ENCODE measurements around the gene CARD19.

CARD19 gene

GRCh38 chr9:93089024-93089423 lies 7.0 kb upstream of the CARD19 start:
- ATAC-seq (ENCODE audit: low read depth) = no peak
- H3K36me3 Mint-ChIP-seq = peaks cover 16% of the 10 kb centered on the region
- no peak overlapping the region for H3K4me3 Mint-ChIP-seq
- peak overlapping the region; percentile 76 for H3K27ac Mint-ChIP-seq
- H3K4me1 Mint-ChIP-seq = peaks cover 36% of the 10 kb centered on the region
- no peaks in the 10 kb centered on the region for H3K27me3 Mint-ChIP-seq
- DNase-seq (ENCODE audit: low spot score in 2 of 2) = no peak
- H3K9me3 Mint-ChIP-seq = no peaks in the 10 kb centered on the region

GRCh38 chr9:93089481-93089991 lies 6.5 kb upstream of the CARD19 start:
- H3K4me3 Mint-ChIP-seq = no peak overlapping the region
- H3K27me3 Mint-ChIP-seq = no peaks in the 10 kb centered on the region
- no peaks in the 10 kb centered on the region for H3K9me3 Mint-ChIP-seq
- peak overlapping the region; percentile 76 for H3K27ac Mint-ChIP-seq
- H3K4me1 Mint-ChIP-seq = peaks cover 41% of the 10 kb centered on the region
- no peak for DNase-seq (ENCODE audit: low spot score in 2 of 2)
- no peak for ATAC-seq (ENCODE audit: low read depth)
- H3K36me3 Mint-ChIP-seq = peaks cover 16% of the 10 kb centered on the region

- DNase-seq (ENCODE audit: low spot score in 2 of 2) = no peak
- H3K9me3 Mint-ChIP-seq = no peaks in the 10 kb centered on the region
Measured at GRCh38 chr9:93090091-93090655, 5.8 kb upstream of the CARD19 start.

DNA sequence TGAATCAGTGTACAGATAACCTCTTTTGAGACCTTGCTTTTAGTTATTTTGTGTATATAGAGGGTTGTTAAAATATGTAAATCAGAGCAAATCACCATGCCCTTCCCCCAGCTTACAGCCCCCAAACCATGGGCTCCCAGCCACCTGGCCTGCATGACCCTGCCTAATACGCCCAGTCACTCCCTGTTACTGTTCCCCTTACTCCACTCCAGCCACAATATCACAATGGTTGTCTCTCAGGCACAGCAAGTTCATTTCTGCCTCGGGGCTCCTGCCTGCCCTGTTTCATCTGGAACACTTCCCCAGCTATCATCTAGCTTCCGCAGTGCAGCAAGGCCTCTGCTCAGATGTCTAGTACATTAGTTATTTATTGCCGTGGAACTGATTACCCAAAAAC lies 5.0 kb upstream of the CARD19 start:
- H3K27me3 Mint-ChIP-seq = no peaks in the 10 kb centered on the region
- peaks cover 11% of the 10 kb centered on the region for H3K36me3 Mint-ChIP-seq
- H3K9me3 Mint-ChIP-seq = no peaks in the 10 kb centered on the region
- H3K4me3 Mint-ChIP-seq = no peak overlapping the region
- H3K27ac Mint-ChIP-seq = peak overlapping the region; percentile 60
- H3K4me1 Mint-ChIP-seq = peaks cover 45% of the 10 kb centered on the region
- ATAC-seq (ENCODE audit: low read depth) (no peak), DNase-seq (ENCODE audit: low spot score in 2 of 2) (no peak)

More at GRCh38 chr9:93090091-93090655, 5.8 kb upstream of the CARD19 start:
- Mint-ChIP-seq H3K27ac (peak overlapping the region; percentile 17), H3K4me3 (no peak overlapping the region), H3K36me3 (peaks cover 16% of the 10 kb centered on the region), H3K4me1 (peaks cover 45% of the 10 kb centered on the region), H3K27me3 (no peaks in the 10 kb centered on the region)
- ATAC-seq (ENCODE audit: low read depth) = no peak

DNA sequence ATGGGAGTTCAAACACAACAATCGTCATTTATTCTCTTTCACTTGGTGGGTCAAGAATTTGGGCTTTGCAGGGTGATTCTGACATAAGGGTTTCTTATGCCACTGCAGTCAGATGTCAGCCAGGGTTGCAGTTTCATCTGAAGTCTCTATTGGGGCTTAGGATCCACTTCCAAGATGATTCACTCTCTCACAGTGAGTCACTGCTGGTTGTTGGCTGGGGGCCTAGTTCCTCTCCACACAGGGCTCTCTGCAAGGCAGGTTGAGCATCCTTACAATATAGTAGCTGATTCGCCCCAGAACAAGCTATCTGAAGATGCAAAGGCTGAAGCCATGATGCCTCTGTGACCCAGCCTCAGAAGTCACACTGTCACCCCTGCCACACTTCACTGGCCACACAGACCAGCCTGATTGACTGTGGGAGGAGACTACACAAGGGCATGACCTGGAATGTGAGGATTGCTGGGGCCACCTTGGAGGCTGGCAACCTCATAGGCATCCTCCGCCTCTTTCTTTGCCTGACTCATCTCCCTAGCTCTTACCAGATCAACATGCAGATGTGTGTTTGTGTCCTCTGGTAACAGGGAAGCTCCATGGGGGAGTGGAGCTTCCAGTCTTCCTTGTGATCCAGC lies 4.5 kb upstream of the CARD19 start:
- H3K4me1 Mint-ChIP-seq = peaks cover 45% of the 10 kb centered on the region
- H3K9me3 Mint-ChIP-seq = no peaks in the 10 kb centered on the region
- peaks cover 9% of the 10 kb centered on the region for H3K36me3 Mint-ChIP-seq
- ATAC-seq (ENCODE audit: low read depth) (no peak), DNase-seq (ENCODE audit: low spot score in 2 of 2) (no peak)
- no peaks in the 10 kb centered on the region for H3K27me3 Mint-ChIP-seq
- no peak overlapping the region for H3K4me3 Mint-ChIP-seq
- peak overlapping the region; percentile 98 for H3K27ac Mint-ChIP-seq

DNA sequence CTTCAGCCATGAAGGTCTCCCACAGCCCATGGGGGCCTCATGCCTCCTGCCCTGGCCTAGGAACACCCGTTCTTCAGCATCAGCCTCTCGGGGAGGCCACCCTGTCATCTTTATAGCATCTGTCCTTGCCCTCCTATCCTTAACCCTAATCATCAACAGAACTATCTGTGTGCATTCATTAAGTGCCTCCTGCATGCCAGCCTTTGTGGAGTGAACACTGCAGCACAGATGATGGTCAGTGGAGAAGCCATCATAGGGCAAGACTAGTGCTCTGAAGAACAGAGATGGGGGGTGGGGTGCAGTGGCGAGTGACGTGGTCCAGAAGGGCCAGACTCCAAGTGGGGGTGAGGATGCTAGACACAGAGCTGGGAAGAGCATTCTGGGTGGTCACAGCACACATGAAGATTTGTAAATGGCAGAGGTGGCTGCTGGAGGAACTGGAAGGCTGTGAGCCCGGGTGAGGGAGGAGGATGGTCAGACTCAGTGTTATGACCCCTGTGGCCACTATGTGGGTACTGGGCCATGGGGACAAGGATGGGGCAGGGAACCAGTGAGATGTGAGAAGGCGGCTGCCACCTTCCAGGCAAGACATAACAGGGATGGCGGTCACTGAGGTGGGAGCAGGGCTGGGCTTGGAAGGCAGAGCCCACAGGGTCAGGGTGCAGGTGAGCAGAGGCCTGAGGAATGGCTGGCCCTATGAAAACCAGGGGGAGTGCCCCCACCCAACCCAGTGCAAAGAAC lies 3.6 kb upstream of the CARD19 start:
- ATAC-seq (ENCODE audit: low read depth) = no peak
- peaks cover 52% of the 10 kb centered on the region for H3K4me1 Mint-ChIP-seq
- H3K36me3 Mint-ChIP-seq = peaks cover 6% of the 10 kb centered on the region
- no peaks in the 10 kb centered on the region for H3K27me3 Mint-ChIP-seq
- H3K4me3 Mint-ChIP-seq = peak overlapping the region; percentile 45
- no peaks in the 10 kb centered on the region for H3K9me3 Mint-ChIP-seq
- no peak for DNase-seq (ENCODE audit: low spot score in 2 of 2)
- H3K27ac Mint-ChIP-seq = peak overlapping the region; percentile 98

DNA sequence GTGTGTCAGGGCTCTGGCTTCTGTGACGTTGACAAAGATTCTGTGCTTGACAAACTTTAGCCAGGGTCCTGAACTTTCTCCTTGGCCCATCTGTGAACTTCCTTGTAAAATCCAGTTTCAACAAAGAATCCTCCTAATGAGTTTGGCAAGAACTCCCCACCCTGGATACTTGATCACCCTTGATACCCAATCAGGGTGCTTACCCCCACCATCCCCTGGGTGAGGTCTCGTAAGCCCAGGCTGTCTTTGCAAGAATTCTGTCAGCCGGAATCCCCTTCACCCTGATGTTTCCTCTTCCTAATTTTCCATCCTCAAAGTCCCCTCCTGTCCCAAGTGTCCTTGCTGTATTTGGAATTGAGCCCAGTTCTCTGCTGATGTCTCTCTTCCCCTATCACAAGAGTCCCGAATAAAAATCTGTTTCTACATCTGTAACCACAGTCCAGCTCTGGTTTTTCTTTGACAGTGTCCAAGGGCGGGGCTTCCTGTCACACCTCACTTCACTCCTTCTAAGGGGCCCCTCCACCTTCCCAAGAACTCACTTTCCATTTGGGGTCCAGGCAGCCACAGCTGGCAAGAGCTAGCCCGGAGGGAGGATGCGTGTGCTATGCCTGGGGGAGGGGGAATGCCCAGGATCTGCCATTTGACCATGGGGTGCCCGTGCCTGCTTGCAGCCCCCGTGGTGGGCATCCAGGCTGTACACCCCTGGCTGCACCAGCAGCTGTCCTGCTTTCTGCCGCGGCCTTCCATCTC lies 2.7 kb upstream of the CARD19 start:
- no peak for ATAC-seq (ENCODE audit: low read depth)
- Mint-ChIP-seq H3K27me3 (no peaks in the 10 kb centered on the region), H3K9me3 (no peaks in the 10 kb centered on the region), H3K36me3 (peaks cover 5% of the 10 kb centered on the region), H3K4me3 (peak overlapping the region; percentile 60), H3K4me1 (peaks cover 58% of the 10 kb centered on the region), H3K27ac (peak overlapping the region; percentile 98)
- DNase-seq (ENCODE audit: low spot score in 2 of 2) = no peak

GRCh38 chr9:93093877-93094657 lies 1.9 kb upstream of the CARD19 start:
- peaks cover 5% of the 10 kb centered on the region for H3K36me3 Mint-ChIP-seq
- peak overlapping the region; percentile 93 for H3K4me3 Mint-ChIP-seq
- DNase-seq (ENCODE audit: low spot score in 2 of 2) (peak in 1 of 2 donors; percentile 32), ATAC-seq (ENCODE audit: low read depth) (no peak)
- no peaks in the 10 kb centered on the region for H3K9me3 Mint-ChIP-seq
- peaks cover 57% of the 10 kb centered on the region for H3K4me1 Mint-ChIP-seq
- H3K27ac Mint-ChIP-seq = peak overlapping the region; percentile 98
- H3K27me3 Mint-ChIP-seq = no peaks in the 10 kb centered on the region

DNA sequence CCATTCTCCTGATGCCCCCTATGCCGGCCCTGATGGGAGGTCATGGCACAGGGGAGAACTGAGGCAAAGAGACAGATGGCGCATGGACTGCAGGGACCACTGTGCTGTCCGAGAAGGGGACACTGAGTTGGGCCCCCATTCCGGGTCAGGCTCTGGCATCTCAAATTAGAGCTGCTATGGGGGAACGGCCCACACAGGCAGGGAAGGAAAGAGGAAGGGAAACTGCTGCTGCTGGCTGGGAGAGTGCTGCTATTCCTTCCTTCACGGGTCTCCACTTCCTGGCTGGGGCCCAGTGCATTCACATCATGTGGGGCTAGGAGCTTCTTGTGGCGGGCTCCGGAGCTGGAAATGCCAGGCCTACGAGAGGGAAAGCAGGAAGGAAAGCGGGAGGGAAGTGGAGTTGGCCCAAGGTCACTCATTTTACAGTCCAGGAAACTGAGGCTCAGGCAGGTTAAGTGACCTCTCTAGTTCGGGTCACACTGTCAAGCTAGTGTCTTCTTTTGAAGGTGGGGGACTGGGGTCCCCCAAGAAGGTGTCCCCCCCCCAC lies 1.3 kb upstream of the CARD19 start:
- peak; percentile 31 for ATAC-seq (ENCODE audit: low read depth)

DNA sequence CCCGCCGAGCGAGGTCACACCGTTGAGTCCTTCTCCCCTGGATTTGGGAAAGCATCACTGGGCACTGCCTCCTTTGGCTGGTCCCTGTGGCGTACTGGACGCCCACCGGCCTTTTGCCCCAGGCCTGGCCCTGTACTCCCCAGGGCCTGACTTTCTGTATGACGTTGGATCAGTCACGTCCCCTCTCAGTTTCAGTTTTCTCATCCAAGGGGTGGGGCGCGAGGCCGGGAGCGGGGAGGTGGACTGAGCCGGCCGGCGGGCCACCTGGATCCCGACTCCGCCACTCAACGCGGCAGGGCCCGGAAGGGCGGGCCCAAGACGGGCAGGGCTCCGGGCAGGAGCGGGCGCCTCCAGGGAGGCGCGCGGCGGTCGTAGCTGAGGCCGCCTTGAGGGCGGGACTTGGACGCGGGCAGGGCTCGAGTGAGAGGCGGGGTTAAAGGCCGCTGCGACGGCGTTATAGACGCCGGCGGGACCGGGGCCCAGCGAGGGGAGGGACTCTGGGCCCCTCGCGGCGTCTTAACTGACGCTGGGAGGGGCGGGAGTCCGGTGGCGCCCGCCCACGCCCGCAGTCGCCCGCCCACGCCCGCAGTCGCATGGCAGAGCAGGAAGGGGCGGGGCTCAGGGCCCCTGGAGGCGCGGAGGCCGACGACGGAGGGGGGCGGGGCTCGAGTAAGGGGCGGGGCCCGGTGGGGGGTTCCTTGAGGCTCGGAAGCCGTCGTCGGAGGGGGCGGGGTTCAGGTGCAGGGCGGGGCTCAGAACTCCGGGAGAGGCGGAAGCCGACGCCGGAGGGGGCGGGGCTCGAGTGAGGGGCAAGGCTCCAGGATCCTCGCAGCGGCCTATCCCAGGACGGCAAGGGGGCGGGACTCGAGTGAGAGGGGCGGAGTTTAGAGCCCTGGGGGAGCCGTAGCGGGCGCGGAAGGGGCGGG lies 549 bp upstream of the CARD19 start:
- peak overlapping the region; percentile 98 for H3K27ac Mint-ChIP-seq
- H3K27me3 Mint-ChIP-seq = no peaks in the 10 kb centered on the region
- DNase-seq (ENCODE audit: low spot score in 2 of 2) (peak; percentile 99 to 100), ATAC-seq (ENCODE audit: low read depth) (peak; percentile 70)
- no peaks in the 10 kb centered on the region for H3K9me3 Mint-ChIP-seq
- H3K4me1 Mint-ChIP-seq = peaks cover 50% of the 10 kb centered on the region
- peak overlapping the region; percentile 93 for H3K4me3 Mint-ChIP-seq
- peaks cover 1% of the 10 kb centered on the region for H3K36me3 Mint-ChIP-seq

More for the DNA sequence above, 1.3 kb upstream of the CARD19 start:
- H3K27me3 Mint-ChIP-seq = no peaks in the 10 kb centered on the region
- no peaks in the 10 kb centered on the region for H3K9me3 Mint-ChIP-seq
- H3K4me3 Mint-ChIP-seq = peak overlapping the region; percentile 93
- DNase-seq (ENCODE audit: low spot score in 2 of 2) = peak; percentile 57 to 63
- peaks cover 4% of the 10 kb centered on the region for H3K36me3 Mint-ChIP-seq
- peaks cover 54% of the 10 kb centered on the region for H3K4me1 Mint-ChIP-seq
- peak overlapping the region; percentile 98 for H3K27ac Mint-ChIP-seq

- peaks cover 43% of the 10 kb centered on the region for H3K4me1 Mint-ChIP-seq
- peak overlapping the region; percentile 35 for H3K27ac Mint-ChIP-seq
- H3K36me3 Mint-ChIP-seq = peaks cover 2% of the 10 kb centered on the region
- H3K4me3 Mint-ChIP-seq = peak overlapping the region; percentile 80
- ATAC-seq (ENCODE audit: low read depth) (no peak), DNase-seq (ENCODE audit: low spot score in 2 of 2) (no peak)
- no peaks in the 10 kb centered on the region for H3K9me3 Mint-ChIP-seq
- no peaks in the 10 kb centered on the region for H3K27me3 Mint-ChIP-seq
Measured at GRCh38 chr9:93096811-93097382, 880 bp downstream of the CARD19 start.

Measured in memory B cell (primary cell).